Prostate gland (tissue), 2 donors: ENCODE results near the gene AOPEP. TPM values are rescaled to one million over a fixed set of nuclear protein-coding genes. Genes with fewer than 3 reads are reported as not detected.

Experiments used
- DNase-seq: peaks from one replicate; pipeline ENCODE4 v3.0.0-alpha.2; 2019; ENCODE audit warnings: low spot score
- H3K27ac ChIP-seq, 2 donors: fragments of 200-600 bp; sonication (generic); 2 replicates each; pipeline ENCODE4 v1.5.1; 2017 to 2019
- H3K27me3 ChIP-seq: fragments of 200-600 bp; sonication (generic); replicated peaks from 2 replicates; pipeline ENCODE4 v1.5.1; 2019; ENCODE audit not compliant: insufficient read depth
- H3K36me3 ChIP-seq, 2 donors: fragments of 200-600 bp; sonication (generic); 1 replicate in 1 of 2; 2 replicates in 1 of 2; pipeline versions ENCODE4 v1.5.1 to v1.8.1; 2017 to 2019
- H3K4me1 ChIP-seq: fragments of 200-600 bp; sonication (generic); replicated peaks from 2 replicates; pipeline ENCODE4 v1.5.1; 2019
- H3K4me3 ChIP-seq, 2 donors: fragments of 200-600 bp; sonication (generic); 2 replicates each; pipeline ENCODE4 v1.5.1; 2017 to 2019
- H3K9me3 ChIP-seq: fragments of 200-600 bp; sonication (generic); 2 replicates; pipeline ENCODE4 v1.5.1; 2017
- CTCF ChIP-seq, 4 experiments: fragments of 200-600 bp in 2 of 4; fragments of 450-650 bp in 2 of 4; sonication (generic) in 2 of 4; IDR thresholded peaks; 1 replicate in 3 of 4; 2 replicates in 1 of 4; pipeline ENCODE4 v1.5.1; 2016 to 2019; ENCODE audit warnings: antibody characterized with exemption in 4 of 4, mild to moderate bottlenecking in 2 of 4, moderate library complexity in 2 of 4
- POLR2A ChIP-seq: fragments of 450-650 bp; IDR thresholded peaks from one replicate; pipeline ENCODE4 v1.6.1; 2016; ENCODE audit warnings: antibody characterized with exemption, mild to moderate bottlenecking
- POLR2AphosphoS5 ChIP-seq: sonication (generic); formaldehyde crosslinking; IDR thresholded peaks from one replicate; pipeline ENCODE4 v1.6.1; 2017; ENCODE audit warnings: antibody characterized with exemption
- WGBS: methylation state at CpG from one replicate; pipeline ENCODE4 v1.1.5; 2018; 5-methylcytosine and 5-hydroxymethylcytosine counted together
- intact Hi-C: fragments of 100-400 bp; cut with DNase I; formaldehyde crosslinking; loops from one replicate; pipeline ENCODE4 v1.14.2; 2022
- total RNA-seq, 2 donors: library from RNA; depleted of rRNA; stranded (reverse); fragments of >200 nt; gene quantifications; one replicate each; pipeline ENCODE4 v1.1.0, GENCODE V29; 2016

The AOPEP gene
- total RNA-seq, 2 donors from 2014 or later = 107 to 188 TPM

GRCh38 chr9:95073918-95074317 lies 347.4 kb downstream of the AOPEP start:
- Histone ChIP-seq H3K27me3 (no peaks in the 10 kb centered on the region), H3K9me3 (no peaks in the 10 kb centered on the region), H3K4me3 (no peak overlapping the region), H3K27ac (peak overlapping the region; percentile 34 to 46), H3K4me1 (peaks cover 11% of the 10 kb centered on the region), H3K36me3 (no peaks in the 10 kb centered on the region)
- TF ChIP-seq POLR2A = no peak
- TF ChIP-seq POLR2AphosphoS5 = no peak
- TF ChIP-seq CTCF (IDR thresholded peaks at IDR 0.05) = no peak
- intact Hi-C loops = no loop called here
- WGBS = 58% methylated on average over 5 of the region's 5 CpGs
- no peak for DNase-seq

GRCh38 chr9:95074632-95075031 lies 348.1 kb downstream of the AOPEP start:
- TF ChIP-seq POLR2AphosphoS5 (peak; percentile 48), CTCF (IDR thresholded peaks at IDR 0.05) (no peak), POLR2A (no peak)
- peaks cover 13% of the 10 kb centered on the region for H3K4me1 ChIP-seq
- intact Hi-C loops = no loop called here
- H3K4me3 ChIP-seq = no peak overlapping the region
- no peak for DNase-seq
- no peaks in the 10 kb centered on the region for H3K27me3 ChIP-seq
- 34% methylated on average over 9 of the region's 9 CpGs for WGBS
- H3K36me3 ChIP-seq = no peaks in the 10 kb centered on the region
- no peaks in the 10 kb centered on the region for H3K9me3 ChIP-seq
- H3K27ac ChIP-seq = peak overlapping the region; percentile 34 to 46

- no peak for DNase-seq
- intact Hi-C loops = no loop called here
- WGBS = 62% methylated on average over 7 of the region's 7 CpGs
- Histone ChIP-seq H3K36me3 (no peaks in the 10 kb centered on the region), H3K27me3 (no peaks in the 10 kb centered on the region), H3K4me3 (no peak overlapping the region), H3K27ac (peak overlapping the region in 1 of 2 donors; percentile 83), H3K9me3 (no peaks in the 10 kb centered on the region), H3K4me1 (peaks cover 13% of the 10 kb centered on the region)
- TF ChIP-seq POLR2AphosphoS5 (no peak), CTCF (IDR thresholded peaks at IDR 0.05) (no peak), POLR2A (no peak)
Observed at GRCh38 chr9:95075700-95076099, 349.2 kb downstream of the AOPEP start.

- no peaks in the 10 kb centered on the region for H3K27me3 ChIP-seq
- no peak overlapping the region for H3K4me3 ChIP-seq
- H3K36me3 ChIP-seq = peaks cover 0 to under 1% of the 10 kb centered on the region in 2 donors
- TF ChIP-seq POLR2A (no peak), POLR2AphosphoS5 (no peak), CTCF (IDR thresholded peaks at IDR 0.05) (no peak)
- WGBS = 45% methylated on average over 1 of the region's 1 CpG
- peaks cover 13% of the 10 kb centered on the region for H3K4me1 ChIP-seq
- no peak for DNase-seq
- intact Hi-C loops = no loop called here
- peak overlapping the region; percentile 52 to 83 for H3K27ac ChIP-seq
- H3K9me3 ChIP-seq = no peaks in the 10 kb centered on the region
Observed at GRCh38 chr9:95076696-95077052, 350.2 kb downstream of the AOPEP start.

GRCh38 chr9:95077053-95077765 lies 350.7 kb downstream of the AOPEP start:
- H3K4me1 ChIP-seq = peaks cover 16% of the 10 kb centered on the region
- H3K27ac ChIP-seq = peak overlapping the region; percentile 52 to 83
- intact Hi-C loops = no loop called here
- H3K9me3 ChIP-seq = no peaks in the 10 kb centered on the region
- H3K27me3 ChIP-seq = no peaks in the 10 kb centered on the region
- WGBS = 20% methylated on average over 18 of the region's 18 CpGs
- H3K36me3 ChIP-seq = peaks cover 0 to 6% of the 10 kb centered on the region in 2 donors
- TF ChIP-seq CTCF (IDR thresholded peaks at IDR 0.05) = no peak
- TF ChIP-seq POLR2AphosphoS5 = no peak
- no peak for TF ChIP-seq POLR2A
- DNase-seq = no peak
- no peak overlapping the region for H3K4me3 ChIP-seq
